Epithelial cell of esophagus (primary cell): ENCODE measurements around the gene SLC9A5.

Experiments
- DNase-seq: peaks from one replicate; pipeline ENCODE4 v3.0.0; 2010; ENCODE audit warnings: low read depth
- H3K4me3 ChIP-seq: 2 replicates; pipeline ENCODE4 v1.5.1; 2011; ENCODE audit warnings: mild to moderate bottlenecking, low read length, control low read depth
- TF ChIP-seq, protein P1 (sequence below): IDR thresholded peaks from 2 replicates; pipeline ENCODE4 v1.5.1; 2011; ENCODE audit warnings: low read depth, mild to moderate bottlenecking, low read length, control low read depth, inconsistent platforms; ENCODE audit not compliant: insufficient read depth; ENCODE audit errors: missing control alignments

SLC9A5 gene

DNA sequence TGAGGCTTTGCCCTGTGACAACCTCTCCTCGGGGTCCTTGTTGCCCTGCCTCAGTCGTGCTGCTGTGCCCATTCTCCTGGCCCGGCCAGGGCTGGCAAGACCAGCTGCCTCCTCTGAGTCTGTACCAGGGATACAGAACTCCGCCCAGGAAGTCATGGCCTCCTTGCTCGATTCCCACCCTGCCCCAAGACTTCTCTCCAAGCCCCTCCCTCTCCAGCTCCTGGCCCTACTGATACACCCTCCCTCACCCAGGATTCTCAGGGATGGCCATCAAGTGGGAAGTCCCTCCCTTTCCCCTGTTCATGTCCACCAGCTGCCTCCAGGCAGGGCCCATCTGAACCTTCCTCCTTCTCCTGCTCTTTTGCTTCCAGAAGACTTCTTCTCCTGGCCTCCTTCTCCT is 33.1 kb upstream of the SLC9A5 start:
- TF ChIP-seq, protein P1, sequence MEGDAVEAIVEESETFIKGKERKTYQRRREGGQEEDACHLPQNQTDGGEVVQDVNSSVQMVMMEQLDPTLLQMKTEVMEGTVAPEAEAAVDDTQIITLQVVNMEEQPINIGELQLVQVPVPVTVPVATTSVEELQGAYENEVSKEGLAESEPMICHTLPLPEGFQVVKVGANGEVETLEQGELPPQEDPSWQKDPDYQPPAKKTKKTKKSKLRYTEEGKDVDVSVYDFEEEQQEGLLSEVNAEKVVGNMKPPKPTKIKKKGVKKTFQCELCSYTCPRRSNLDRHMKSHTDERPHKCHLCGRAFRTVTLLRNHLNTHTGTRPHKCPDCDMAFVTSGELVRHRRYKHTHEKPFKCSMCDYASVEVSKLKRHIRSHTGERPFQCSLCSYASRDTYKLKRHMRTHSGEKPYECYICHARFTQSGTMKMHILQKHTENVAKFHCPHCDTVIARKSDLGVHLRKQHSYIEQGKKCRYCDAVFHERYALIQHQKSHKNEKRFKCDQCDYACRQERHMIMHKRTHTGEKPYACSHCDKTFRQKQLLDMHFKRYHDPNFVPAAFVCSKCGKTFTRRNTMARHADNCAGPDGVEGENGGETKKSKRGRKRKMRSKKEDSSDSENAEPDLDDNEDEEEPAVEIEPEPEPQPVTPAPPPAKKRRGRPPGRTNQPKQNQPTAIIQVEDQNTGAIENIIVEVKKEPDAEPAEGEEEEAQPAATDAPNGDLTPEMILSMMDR: no peak
- no peak for DNase-seq
- no peak overlapping the region for H3K4me3 ChIP-seq

DNA sequence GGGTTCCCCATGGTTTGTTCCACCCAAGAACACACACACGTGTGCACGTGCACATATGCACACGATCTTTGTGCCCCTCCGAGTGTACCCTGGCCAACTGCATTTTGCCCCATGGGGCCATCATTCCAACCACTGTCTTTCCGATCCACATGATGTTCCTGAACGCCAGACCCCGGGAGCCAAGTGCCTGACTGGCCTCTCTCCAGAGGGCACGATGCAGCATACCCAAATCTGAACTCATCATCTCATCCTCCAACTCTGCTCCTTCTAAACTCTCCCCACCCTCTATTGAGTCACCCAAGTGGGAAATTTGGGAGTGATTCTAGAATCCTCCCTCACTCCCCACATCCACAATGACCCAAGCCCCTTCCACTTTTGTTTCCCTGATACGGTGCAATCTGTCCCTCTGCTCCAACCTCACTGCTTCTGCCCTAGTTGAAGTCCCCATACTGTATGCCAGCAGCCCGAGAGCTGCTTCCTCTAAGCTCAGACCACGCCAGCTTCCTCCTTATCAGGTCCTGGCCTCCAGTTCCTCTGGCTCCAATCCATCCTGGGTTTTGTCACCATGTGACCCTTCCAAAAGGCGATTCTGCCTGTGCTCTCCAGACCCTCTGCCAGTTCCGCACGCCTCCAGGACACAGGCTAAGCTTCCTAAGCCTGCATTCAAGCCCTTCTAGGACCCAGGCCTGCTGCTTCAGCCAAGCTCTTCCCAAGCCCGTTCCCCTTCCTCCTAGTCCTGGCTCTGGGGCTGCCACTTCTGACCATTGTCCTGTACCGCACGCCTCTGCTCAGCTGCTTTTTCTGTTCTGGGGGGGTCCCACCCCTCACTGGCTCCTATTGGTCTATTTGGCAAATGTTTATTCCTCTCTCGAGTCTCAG is 31.9 kb upstream of the SLC9A5 start:
- H3K4me3 ChIP-seq: no peak overlapping the region

DNA sequence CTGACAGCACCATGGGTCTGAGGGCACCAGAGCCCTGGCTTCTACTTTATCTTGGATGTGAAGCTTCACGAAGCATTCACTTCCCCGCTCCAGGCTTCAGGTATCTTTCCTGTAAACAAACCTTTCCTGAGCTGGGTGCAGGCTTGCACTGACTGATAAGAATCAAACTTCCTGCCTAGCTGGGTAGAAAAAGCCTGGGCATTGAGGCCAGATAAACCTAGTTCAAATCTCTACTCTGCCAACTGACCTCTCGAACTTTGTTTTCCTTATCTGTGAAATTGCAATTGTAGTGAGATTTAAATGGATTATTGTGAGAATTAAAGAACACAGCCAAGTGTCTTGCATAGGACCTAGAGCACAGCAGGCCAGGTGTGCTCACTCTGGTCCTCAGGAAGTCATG is 24.8 kb upstream of the SLC9A5 start:
- no peak for DNase-seq
- TF ChIP-seq, protein P1: no peak
- H3K4me3 ChIP-seq: no peak overlapping the region

More for the DNA sequence above, 31.9 kb upstream of the SLC9A5 start:
- DNase-seq: no peak
- TF ChIP-seq, protein P1: no peak

DNA sequence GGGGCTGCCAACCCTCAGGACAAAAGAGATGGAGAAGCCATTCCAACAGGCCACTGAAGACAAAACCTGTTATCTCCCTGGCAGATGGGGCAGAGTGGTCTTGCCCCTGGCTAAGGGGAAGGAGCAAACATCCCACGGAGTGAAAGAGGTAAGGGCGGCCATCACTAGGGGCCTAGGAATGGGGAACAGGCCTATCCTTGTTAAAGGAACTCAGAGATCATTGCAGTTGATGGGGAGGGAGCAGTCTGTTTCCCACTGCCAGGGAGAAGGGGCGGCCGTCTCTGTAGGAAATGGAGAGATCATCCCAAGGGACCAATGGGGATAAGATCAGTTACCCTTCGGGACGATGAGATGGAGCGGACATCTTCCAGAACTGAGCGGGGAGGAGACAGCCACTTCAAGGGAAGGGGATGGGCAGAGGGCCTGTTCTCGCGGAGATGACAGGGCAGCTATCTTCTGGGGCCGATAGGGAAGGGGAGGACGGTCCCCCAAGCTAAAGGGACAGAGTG is 22.4 kb upstream of the SLC9A5 start:
- peak overlapping the region; percentile 100 for H3K4me3 ChIP-seq
- no peak for DNase-seq
- TF ChIP-seq, protein P1: no peak

DNA sequence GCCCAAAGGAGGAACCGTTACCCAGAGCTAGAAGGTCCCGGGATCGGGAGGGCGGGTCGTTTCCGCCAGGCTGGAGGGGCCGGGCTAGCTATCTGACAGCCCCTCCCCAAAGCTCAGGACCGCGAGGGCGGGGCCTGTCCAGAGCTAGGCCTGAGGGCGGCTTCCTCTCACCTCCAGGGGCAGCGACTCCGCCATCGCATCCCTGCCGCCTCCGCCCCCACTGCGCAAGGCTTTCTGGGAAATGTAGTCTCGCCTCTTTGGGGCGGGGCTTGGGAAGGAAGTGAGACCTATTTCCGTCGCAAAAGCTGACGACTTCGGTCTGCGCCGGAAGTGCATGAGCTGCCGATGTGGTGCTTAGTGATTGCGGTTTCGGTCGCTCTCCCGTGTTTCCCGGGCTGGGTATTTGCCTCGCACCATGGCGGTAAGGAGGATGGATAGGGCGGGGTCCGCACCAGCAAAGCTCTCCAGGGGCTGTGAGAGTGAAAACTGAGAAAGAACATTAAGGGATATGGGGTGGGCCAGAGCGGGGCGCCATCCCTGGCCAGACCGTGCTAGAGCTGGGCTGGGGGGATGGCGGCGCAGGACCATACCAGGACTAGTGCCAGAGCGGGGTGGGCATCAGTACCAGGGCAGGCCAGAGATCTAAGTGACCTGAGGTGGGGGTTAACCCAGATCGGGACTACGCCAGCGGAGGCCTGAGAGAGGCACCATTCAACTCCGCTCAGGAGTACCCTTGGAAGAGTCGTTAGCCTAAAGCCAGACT is 21.8 kb upstream of the SLC9A5 start, which contains the start of gene TMEM208:
Gene TMEM208 (plus strand): TSS at position 327 of the 763 bp plus-strand sequence. CDS start 89 bp downstream, at position 416.
- H3K4me3 ChIP-seq: peak within 1 kb of the TSS; percentile 100
- TF ChIP-seq, protein P1: no peak
- DNase-seq: peak; percentile 98

DNA sequence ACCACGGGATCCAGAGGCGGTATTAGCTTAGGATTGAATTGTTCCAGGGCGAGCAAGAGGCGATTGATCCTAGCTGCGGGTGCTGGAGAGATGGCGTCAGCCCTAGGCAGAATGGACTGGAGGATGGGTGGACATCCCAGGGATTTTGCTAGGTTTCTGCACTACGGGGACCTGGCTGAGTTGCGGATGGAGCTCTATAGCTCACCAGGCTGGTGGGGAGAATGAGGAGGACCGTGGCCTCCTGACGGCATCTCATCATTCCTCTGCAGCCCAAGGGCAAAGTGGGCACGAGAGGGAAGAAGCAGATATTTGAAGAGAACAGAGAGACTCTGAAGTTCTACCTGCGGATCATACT is 21.2 kb upstream of the SLC9A5 start:
- H3K4me3 ChIP-seq: peak overlapping the region; percentile 100
- no peak for DNase-seq
- TF ChIP-seq, protein P1: no peak
